ENCODE data around the gene RBBP7.
"Not testable (repeated sequence)": the region's sequence is repeated elsewhere in the genome, so short reads cannot be mapped to it uniquely, and the experiment has no call there.

The RBBP7 gene

DNA sequence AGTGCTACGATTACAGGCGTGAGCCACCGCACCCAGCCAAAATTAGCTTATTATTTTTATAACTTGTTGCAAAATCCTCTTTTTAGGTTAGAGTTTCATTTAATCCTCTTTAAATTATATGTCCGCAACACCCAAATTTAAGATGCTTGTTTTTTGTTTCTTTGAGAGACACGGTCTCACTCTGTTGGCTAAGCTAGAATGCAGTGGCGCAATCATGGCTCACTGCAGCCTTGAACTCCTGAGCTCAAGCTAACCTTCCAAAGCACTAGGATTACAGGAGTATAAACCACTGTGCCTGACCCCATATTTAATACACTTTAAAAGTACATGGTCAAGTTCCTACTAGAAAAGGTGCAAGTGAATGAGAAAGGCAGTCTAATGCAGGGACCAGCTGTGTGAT is 2.2 kb downstream of the RBBP7 start:
- DNase-seq (ENCODE audit: low read depth in 4 of 4, low spot score in 1 of 4) = no peak

DNA sequence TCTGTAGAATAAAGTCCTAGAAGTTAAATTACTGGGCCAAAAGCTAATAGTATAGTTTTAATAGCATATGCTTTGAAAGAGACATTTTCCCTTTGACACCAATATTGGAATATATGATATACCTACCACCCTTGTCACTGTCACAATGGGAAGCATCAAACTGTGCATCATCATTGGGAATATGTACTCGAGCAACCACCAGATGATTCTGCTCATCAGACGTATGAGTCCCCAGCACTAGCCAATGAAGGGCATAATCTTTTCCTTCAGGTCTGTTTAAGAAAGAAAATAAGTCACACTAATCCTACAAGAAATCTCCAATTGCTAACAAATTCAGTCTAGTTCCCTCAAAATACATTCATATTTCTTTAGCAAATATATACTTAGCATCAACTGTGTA is 7.3 kb downstream of the RBBP7 start:
- DNase-seq (ENCODE audit: low read depth in 4 of 4, low spot score in 1 of 4) = no peak

DNA sequence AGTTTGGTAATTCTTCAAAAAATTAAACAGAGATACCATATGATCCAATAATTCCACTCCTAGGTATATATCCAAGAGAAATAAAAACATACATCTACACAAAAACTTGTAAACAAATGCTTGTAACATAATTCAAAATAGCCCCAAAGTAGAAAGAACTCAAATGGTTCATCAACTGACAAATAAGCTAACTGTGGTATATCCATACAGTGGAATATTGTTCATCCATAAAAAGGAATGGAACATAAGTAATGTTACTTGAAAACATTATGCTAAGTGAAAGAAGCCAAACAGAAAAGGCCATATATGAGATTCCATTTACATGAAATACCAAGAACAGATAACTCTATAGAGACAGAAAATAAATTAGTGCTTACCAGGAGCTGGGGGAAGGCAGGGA is 13.4 kb downstream of the RBBP7 start:
- no peak for DNase-seq (ENCODE audit: low read depth in 4 of 4, low spot score in 1 of 4)

DNA sequence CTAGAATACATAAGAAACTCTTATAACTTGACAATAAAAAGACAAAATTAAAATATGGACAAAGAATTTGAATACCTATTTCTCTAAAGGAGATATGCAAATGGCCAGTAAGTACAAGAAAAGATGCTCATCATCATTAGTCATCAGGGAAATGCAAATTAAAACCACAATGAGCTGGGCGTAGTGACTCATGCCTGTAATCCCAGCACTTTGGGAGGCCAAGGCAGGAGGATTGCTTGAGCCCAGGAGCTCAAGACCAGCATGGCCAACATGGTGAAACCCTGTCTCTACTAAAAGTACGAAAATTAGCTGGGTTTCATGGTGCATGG is 14.1 kb downstream of the RBBP7 start:
- DNase-seq (ENCODE audit: low read depth in 4 of 4, low spot score in 1 of 4) = not testable (repeated sequence)

DNA sequence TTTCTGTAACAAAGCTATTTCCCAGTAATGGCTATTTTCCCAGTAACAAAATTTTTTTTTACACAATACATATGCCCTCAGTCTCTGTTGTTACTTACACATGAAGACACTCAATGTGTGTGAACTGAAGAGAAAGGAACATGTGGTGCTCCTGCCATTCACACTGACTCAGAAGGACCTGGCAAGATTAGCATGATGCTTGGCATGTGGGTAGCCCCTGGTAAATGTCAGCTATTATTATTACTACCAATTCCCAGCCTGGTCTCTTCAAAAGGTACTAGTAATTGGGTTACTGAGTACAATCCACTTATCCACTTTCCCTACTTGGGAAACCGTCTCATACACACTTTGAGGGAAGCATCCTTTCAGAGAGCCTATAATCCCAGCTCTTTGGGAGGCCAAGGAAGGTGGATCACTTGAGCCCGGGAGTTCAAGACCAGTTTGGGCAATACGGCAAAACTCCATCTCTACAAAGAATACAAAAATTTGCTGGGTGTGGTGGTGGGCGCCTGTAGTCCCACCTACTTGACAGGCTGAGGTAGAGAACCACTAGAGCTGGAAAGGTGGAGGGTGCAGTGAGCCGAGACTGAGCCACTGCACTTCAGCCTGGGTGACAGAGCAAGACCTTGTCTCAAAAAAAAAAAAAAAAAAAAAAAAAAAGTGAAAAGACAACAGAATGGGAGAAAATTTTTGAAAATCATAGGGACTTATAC is 14.6 kb downstream of the RBBP7 start:
- DNase-seq (ENCODE audit: low read depth in 4 of 4, low spot score in 1 of 4) = no peak

DNA sequence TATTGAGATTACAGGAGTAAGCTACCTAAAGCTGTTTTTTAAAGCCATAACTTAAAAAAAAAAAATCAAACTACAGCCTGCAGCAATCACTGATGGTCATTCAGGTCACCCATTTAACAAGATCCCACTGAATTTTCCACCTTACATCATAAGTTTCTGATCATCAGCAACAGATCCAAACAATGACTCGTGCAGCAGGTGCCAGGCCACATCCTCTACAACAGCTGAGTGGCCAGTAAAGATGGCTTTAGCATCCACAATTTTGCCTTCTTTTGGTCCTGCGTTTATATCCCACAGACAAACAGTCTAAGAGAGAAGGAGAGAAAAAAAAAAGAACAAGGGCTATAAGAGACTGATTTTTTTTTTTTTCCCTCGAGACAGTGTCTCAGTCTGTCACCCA is 16.6 kb downstream of the RBBP7 start:
- no peak for DNase-seq (ENCODE audit: low read depth in 4 of 4, low spot score in 1 of 4)

DNA sequence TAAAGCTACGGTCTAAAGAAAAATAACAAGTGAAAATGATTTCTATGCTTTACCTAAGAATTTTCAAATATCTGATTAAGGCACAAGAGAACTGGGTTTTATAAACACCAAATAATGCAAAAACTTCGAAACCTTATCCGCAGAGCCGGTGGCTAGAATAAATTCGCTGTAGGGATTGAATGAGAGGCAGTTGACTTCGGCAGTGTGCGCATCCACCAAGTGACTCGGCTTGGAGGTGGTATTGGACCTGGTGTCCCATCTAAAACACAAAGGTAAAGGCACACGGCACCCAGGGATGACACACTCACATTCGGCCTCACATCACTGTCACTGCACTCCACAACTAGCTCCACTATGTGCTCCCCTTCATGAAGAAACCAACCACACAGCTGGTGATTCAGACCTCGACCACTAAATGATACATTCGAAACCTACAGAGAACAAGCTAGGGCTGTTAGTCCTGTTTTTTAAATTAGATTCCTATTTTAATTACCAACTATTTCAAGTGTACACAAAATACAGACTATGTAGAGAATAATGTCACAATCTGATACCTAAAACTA is 17.5 kb downstream of the RBBP7 start:
- no peak for DNase-seq (ENCODE audit: low read depth in 4 of 4, low spot score in 1 of 4)

DNA sequence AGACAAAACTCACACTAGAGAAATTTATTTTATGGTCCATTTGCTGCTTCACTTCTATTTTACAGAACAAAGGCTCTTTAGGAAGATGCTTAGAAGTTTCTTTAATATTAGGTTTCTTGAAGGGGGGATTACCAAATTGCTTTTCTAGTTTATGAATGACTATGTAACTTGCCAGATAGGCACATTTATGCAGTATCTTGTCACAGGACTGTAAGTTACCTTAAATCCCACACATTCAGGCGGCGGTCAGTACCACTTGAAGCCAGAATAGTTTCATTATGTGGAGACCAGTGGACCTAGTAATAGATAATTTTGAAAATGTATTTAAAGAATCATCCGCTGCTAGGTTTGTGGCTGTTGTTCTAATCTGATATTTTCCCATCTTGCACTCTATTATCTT is 18.3 kb downstream of the RBBP7 start:
- no peak for DNase-seq (ENCODE audit: low read depth in 4 of 4, low spot score in 1 of 4)

DNA sequence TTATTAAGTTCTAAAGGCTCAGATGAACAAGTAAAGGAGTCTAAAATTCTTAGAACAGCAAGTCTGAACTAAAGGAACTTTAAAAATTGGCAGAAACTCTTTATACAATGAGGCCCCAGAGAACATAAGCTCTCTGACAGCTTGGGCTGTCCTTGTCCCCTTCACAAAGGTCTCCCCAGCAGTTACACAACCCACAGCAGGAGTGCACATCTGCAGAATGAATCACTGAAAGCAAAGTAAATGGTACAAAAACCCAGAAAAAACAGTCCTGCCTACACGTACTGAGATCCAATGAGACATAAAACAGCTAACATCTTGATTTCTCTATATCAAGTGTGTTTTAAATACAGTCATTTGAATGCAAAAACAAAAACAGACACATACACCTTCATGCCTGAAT is 18.7 kb downstream of the RBBP7 start:
- no peak for DNase-seq (ENCODE audit: low read depth in 4 of 4, low spot score in 1 of 4)

DNA sequence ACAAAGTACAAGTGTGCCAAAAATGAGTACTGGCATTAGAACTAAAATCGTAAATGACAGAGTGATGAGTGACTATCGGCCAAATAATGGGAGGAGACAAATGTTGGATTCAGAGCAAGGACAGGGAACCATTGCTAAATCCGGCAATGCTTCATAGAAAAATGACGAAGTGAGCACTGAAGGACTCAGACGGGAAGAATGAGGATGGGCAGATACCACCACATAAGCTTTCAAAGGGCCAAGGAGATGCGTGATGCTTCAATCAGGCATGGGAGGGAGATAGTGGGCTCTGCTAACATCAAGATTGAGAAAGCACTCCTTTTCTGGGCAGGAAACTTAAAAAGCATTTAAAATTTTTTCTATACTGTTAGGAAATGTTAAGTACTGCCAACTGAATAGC is 21.6 kb downstream of the RBBP7 start:
- DNase-seq (ENCODE audit: low read depth in 4 of 4, low spot score in 1 of 4) = no peak

DNA sequence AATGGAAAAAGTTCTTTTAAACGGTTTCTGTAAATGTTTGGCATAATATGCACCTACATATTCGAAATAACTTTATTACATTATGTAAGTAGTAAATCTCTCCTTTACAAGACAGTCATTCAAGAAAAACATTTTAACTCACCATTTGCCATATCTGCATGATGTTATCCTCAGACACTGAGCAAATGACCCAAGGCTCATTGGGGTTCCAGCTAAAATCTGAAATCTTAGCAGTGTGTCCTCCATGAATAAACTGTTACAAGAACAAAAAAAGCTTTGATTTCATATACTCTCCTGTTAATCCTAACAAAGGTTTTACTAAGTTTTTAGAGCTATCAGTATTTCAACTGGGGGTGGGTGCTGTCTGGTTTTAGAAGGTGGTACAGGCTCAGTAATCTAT is 24.5 kb downstream of the RBBP7 start:
- no peak for DNase-seq (ENCODE audit: low read depth in 4 of 4, low spot score in 1 of 4)

DNA sequence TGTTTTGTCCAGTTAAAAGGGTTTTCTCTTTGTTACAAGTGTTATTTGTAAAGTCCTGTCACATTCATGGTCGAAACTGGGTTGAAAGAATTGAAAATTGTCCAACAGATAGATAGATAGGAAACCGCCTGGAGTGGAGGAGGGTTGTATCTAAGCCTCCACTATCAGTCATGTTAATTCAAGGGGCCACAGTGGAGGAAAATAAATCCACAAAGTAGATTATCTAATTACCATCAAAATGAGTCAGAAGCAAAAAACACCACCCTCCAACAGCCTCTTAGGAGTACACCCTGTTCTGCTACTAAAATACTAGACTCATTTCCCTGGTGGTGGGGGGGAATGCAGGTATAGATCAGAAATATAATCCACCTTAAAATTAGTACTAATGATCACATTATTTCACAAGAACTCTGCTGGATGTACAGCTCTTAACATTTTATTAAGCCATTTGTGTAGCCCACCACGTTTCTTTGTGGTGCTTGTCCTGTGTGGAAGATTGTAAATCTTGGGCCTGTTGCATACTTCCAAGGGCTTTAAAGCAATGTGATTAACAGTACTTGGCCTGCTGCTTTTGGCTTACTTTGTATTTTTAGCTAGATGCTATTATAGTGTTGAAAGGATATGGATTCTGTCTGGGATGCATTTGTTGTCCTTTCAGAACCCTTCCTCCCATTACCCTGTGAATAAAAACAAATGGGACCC is 26.8 kb downstream of the RBBP7 start:
- DNase-seq (ENCODE audit: low read depth in 4 of 4, low spot score in 1 of 4) = no peak

DNA sequence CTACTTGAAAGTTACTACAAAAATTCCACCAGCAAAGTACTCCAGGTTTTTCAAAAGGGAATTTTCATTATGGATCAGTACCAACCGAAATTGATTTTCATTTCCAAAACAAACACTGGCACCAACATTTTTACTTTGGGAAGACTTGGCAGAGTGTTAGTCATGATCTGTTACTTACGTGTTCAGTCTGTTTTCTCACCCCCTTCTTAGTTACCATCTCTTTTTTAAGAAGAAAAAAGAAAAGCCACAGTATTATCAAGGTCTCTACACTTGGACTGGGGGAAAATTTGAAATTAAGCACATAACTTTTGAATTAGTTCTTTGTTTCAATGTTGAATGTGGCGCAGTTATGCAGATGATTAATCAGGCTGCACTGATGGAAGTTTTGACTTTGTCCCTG is 27.5 kb downstream of the RBBP7 start:
- no peak for DNase-seq (ENCODE audit: low read depth in 4 of 4, low spot score in 1 of 4)

DNA sequence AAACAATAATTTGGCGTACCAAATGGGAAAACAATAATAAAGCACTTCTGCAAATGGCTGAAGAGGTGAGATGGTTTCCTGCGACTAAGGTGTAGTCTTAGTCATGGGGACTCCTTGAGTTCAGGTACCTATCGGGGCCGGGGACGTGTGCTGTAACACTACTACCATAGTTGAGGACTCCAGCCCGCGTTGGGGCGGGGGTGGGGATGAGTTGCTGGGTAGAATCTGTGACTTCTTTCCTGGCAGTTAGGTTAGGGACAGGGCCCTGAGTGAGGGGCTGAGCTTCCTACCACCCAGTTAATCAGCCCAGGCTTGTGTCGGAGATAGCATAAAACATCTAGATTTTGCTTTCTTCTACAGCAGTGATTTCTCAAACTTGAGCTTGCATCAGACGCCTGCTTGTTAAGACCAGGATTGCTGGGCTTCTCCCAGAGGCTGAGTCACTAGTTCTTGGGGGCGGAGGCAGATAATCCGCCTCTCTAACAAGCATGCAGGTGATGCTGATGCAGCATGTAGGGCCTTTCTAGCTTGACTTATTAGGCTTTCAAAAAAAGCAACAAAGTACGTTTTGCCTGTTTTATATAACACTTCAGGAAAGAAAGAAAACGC is 30.2 kb downstream of the RBBP7 start:
- DNase-seq (ENCODE audit: low read depth in 4 of 4, low spot score in 1 of 4) = no peak

DNA sequence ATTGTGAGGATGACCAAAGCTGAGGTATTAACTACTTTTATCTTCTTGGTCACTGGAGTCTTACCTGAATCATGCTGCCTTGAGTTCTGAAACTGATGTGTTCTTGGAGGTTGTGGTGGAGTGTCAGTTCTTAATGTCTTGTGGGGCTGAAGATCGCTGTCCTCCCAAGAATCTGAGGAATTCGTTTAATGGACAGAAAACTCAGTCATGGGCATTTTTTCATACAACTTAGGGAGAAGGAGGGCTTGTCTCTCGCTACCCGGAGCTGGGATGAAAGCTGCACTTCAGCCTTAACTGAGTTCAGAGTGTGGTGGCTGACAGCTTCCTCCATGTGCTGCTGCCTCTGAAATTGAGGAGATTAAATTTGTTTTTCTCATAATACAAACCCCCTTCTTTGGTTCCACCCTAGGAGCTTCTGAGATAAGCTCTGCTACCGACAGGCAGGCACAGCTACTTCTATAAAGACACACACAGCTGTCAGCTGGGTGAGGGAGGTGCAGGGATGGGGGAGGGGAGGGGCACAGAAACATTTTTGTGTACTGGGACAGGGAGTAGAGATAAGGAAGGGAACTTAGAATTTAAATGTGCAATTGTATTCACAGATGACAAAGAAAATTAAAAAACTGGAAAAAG is 30.8 kb downstream of the RBBP7 start:
- no peak for DNase-seq (ENCODE audit: low read depth in 4 of 4, low spot score in 1 of 4)

DNA sequence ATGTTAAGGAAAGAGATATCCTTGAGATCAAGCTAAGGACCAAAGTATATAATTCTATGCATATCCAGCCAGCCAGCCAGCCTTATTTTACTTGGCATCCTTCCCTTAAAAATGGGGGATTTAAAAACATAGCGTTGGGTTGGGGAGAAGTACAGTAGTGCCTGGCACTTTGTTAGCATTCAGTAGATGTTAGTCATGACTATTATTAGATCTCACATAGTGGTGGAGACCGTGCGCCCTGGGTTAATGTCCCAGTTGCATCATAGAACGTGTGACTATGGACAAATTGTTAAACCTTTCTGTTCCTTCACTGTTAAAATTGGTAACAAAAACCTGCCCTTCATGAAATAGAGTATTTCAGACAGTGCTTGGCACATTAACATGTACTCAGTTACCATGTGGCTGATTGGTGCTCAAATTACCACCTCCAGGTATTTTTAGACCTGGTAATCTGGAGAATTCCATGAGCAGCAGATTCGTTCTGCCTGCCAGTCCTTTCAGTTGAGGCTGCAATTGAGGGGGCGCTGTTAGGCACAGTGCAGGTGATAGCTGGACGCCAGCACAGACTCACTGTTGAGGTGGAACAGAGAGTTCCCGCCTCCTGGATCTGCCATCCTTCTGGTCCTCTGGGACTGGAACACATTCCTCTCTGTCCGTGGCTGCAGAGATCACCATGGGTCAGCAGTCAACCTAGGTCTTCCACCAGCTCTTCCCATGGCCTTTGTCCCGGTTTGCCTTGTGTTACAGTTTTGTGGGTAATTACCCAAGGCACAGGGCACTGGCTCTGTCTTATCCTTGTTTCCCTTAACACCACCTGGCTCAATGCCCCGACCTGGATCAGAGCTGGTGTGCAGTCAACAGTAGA is 31.7 kb downstream of the RBBP7 start:
- no peak for DNase-seq (ENCODE audit: low read depth in 4 of 4, low spot score in 1 of 4)

DNA sequence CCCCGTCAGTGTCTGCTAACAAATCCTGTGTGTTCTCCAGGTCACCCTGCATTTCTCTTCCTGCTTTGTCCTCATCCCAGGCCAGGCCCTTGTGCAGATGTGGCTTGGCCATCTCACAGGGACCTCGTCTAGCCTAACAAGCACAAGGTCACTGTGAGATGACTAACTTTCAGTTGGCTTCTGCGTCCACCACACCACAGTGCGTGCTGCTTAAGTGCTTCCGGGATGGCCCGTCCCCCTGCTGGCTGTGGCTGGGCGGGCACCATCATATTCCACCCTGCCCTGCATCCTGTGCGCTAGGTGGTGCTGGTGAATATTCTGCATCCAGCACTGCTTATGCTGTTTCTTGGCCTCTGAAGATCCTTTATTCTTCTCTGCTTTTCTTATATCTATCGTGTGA is 33.8 kb downstream of the RBBP7 start:
- DNase-seq (ENCODE audit: low read depth in 4 of 4, low spot score in 1 of 4) = no peak

DNA sequence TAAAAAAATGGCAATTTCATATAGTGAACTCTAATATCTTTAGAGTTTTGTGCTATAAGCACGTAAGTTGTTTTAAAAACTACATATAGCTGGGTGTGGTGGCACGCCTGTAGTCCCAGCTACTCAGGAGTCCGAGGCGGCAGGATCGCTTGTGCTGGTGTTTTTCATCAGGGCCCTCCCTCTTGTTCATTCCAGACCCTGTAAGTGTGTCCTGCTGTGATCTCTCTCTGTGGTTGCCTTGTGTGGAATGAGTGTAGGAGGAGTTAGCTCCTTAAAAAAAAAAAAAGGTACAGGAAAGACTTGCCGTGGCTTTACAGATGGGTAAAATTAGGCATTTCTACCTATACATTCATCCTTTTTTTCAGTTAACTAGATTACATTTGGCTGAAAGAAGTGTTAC is 35.4 kb downstream of the RBBP7 start:
- DNase-seq (ENCODE audit: low read depth in 4 of 4, low spot score in 1 of 4) = no peak

DNA sequence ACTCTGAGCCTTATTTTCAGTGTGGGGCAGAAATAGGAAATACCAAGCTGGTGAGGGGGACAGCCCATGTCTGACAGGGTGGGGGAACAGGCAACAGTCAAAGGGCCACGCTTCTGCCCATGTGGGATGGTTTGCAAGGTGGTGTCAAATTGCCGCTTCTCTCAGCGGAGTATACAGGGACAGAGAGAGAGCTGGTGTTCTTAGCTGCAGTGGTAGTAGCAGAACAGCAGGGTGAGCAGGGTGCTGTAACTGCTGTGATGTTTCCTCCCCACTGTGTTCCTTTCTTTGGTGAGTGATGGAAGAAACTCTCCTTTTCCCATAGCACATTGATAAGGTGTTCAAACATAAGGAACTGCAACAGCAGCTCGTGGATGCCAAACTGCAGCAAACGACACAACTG is 37.9 kb downstream of the RBBP7 start:
- DNase-seq (ENCODE audit: low read depth in 4 of 4, low spot score in 1 of 4) = no peak

DNA sequence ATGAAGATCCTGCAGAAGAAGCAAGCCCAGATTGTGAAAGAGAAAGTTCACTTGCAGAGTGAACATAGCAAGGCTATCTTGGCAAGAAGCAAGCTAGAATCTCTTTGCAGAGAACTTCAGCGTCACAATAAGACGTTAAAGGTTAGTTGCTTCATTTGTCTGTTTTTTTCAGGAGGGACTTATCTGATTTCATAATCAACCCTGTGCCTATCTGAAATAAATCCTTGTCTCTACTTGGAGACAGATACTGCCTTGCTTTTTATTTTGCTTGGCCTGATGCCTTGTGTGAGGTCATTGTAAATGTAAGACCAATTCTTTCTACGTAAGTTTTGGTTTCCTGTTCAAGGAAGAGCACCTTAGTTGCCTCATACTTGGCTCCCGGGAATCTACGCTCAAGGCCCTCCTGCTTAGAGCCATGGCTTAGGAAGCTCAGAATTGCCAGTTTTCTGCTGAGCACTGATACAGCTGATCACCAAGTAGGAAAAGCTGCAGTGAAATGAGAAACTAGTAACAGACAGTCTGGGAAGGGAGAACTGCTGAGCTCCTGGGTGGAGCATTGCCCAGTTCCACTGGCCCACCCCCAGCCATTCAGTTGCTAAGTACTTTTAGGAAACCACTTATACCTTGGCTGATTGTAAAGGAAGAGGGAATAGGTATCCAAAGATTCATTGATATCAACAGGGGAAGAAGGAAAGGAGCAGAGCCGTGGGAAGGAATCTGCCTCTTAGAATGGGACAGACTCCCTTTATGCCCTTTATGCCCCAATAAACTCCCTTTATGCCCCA is 41.8 kb downstream of the RBBP7 start:
- no peak for DNase-seq (ENCODE audit: low read depth in 4 of 4, low spot score in 1 of 4)
